Erythroblast (primary cell): ENCODE data around the gene BRD1.

Experiments used
- GATA1 ChIP-seq: IDR thresholded peaks from 2 replicates; pipeline ENCODE4 v1.6.1; 2011; ENCODE audit warnings: low read depth, mild to moderate bottlenecking, control low read depth, low read length, moderate library complexity
- POLR2A ChIP-seq: IDR thresholded peaks from 2 replicates; pipeline ENCODE4 v1.6.1; 2011; ENCODE audit warnings: mild to moderate bottlenecking, low read length

GRCh38 chr22:49810363-49811019, 17.2 kb downstream of the BRD1 start:
- TF ChIP-seq POLR2A (no peak), GATA1 (no peak)
